ENCODE measurements around the gene SCRN1. TPM values are rescaled to one million over a fixed set of nuclear protein-coding genes. Genes with fewer than 3 reads are reported as not detected.

SCRN1 gene
- total RNA-seq, 2 donors from 2014 or later, result 110 to 112 TPM

DNA sequence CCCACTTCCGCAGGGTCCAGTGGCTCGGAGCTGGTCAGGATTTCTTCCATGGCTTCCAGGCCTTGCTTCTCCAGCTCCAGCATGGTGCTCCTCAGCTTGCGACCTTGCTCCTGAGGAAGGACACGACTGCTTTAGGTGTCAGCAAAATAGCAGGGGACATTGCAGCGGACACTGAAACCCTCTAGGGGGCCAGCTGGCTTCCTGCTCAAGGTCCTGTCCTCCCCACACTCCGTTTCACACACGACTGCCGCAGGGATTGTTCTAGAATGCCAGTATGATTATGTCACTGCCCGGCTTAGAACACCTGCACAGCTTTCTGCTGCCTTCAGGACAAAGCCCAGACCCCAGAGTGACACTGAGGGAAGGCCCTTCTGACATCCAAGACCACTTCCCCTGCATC lies 65.6 kb downstream of the SCRN1 start:
- Mint-ChIP-seq H3K27me3 (ENCODE audit: insufficient read depth) (no peaks in the 10 kb centered on the region), H3K4me1 (no peaks in the 10 kb centered on the region), H3K36me3 (ENCODE audit: low read depth) (peaks cover 68% of the 10 kb centered on the region), H3K4me3 (no peak overlapping the region), H3K27ac (peak overlapping the region; percentile 36), H3K9me3 (no peaks in the 10 kb centered on the region)
- Histone ChIP-seq H3K9me3 (ENCODE audit: control insufficient read depth, low read length) (no peaks in the 10 kb centered on the region), H3K27me3 (ENCODE audit: control insufficient read depth, insufficient read depth, low read length, poor library complexity, severe bottlenecking) (no peaks in the 10 kb centered on the region), H3K4me3 (ENCODE audit: low read length) (no peak overlapping the region), H3K27ac (ENCODE audit: low read depth, low read length) (no peak overlapping the region), H3K9ac (ENCODE audit: extremely low read depth, low read length, poor library complexity, severe bottlenecking) (no peak overlapping the region), H3K4me1 (ENCODE audit: control insufficient read depth, insufficient read depth, low read length) (no peaks in the 10 kb centered on the region), H3K36me3 (ENCODE audit: control insufficient read depth, insufficient read depth, low read length) (peaks cover 70% of the 10 kb centered on the region)
- WGBS, 2 experiments (ENCODE audit: insufficient coverage in 1 of 2, insufficient read length in 1 of 2), result 83 to 90% methylated on average over 8 to 9 of the region's 9 CpGs
- DNase-seq, result peak; percentile 47
- TF ChIP-seq, protein P1, sequence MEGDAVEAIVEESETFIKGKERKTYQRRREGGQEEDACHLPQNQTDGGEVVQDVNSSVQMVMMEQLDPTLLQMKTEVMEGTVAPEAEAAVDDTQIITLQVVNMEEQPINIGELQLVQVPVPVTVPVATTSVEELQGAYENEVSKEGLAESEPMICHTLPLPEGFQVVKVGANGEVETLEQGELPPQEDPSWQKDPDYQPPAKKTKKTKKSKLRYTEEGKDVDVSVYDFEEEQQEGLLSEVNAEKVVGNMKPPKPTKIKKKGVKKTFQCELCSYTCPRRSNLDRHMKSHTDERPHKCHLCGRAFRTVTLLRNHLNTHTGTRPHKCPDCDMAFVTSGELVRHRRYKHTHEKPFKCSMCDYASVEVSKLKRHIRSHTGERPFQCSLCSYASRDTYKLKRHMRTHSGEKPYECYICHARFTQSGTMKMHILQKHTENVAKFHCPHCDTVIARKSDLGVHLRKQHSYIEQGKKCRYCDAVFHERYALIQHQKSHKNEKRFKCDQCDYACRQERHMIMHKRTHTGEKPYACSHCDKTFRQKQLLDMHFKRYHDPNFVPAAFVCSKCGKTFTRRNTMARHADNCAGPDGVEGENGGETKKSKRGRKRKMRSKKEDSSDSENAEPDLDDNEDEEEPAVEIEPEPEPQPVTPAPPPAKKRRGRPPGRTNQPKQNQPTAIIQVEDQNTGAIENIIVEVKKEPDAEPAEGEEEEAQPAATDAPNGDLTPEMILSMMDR (conservative IDR thresholded peaks at IDR 0.05), result peak; percentile 37

DNA sequence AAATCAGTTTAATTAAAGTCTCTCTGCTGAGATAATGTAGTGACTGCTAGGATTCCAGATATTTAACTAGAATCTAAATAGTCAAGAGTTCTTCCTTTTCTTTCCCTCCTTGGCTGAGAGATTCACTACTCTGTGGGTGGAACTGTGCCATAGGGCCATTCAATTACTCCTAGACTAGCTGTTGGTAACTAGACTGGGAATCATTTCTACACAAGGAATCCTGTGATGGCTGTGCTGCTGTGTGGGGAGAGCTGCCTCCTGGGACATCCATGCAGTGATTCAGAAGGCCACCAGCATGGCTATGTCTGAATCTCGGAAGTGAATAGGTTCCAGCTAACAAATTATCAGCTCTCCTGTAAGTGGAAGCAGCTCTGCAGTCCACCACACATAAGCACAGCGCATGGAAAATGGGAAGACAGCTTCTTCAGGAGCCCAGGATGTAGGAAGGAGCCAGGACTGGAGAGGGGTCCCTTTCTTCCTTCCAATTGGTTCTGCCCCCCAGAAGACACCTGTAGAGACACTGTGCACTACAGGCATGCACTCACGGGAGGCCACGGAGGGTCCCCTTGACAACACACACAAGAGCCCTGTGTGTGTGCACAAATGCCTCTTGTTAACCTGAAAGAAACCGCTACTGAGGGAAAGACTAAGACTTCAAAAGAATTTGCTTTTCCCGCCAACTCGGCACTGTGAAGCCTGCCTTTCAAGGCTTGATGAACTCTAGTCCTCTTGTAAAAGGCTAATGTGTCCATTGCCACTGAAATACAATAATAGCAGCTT lies 66.5 kb downstream of the SCRN1 start:
- Histone ChIP-seq H3K27ac (ENCODE audit: low read depth, low read length) (no peak overlapping the region), H3K9me3 (ENCODE audit: control insufficient read depth, low read length) (no peaks in the 10 kb centered on the region), H3K9ac (ENCODE audit: extremely low read depth, low read length, poor library complexity, severe bottlenecking) (no peak overlapping the region), H3K4me1 (ENCODE audit: control insufficient read depth, insufficient read depth, low read length) (no peaks in the 10 kb centered on the region), H3K4me3 (ENCODE audit: low read length) (no peak overlapping the region), H3K36me3 (ENCODE audit: control insufficient read depth, insufficient read depth, low read length) (peaks cover 77% of the 10 kb centered on the region), H3K27me3 (ENCODE audit: control insufficient read depth, insufficient read depth, low read length, poor library complexity, severe bottlenecking) (no peaks in the 10 kb centered on the region)
- no peak overlapping the region for H3K4me3 Mint-ChIP-seq
- no peaks in the 10 kb centered on the region for H3K4me1 Mint-ChIP-seq
- H3K9me3 Mint-ChIP-seq, result no peaks in the 10 kb centered on the region
- TF ChIP-seq, protein P1 (conservative IDR thresholded peaks at IDR 0.05), result no peak
- H3K27ac Mint-ChIP-seq, result peak overlapping the region; percentile 36
- DNase-seq, result no peak
- no peaks in the 10 kb centered on the region for H3K27me3 Mint-ChIP-seq (ENCODE audit: insufficient read depth)
- peaks cover 69% of the 10 kb centered on the region for H3K36me3 Mint-ChIP-seq (ENCODE audit: low read depth)
- 83 to 88% methylated on average over 4 to 7 of the region's 7 CpGs for WGBS, 2 experiments (ENCODE audit: insufficient coverage in 1 of 2, insufficient read length in 1 of 2)

DNA sequence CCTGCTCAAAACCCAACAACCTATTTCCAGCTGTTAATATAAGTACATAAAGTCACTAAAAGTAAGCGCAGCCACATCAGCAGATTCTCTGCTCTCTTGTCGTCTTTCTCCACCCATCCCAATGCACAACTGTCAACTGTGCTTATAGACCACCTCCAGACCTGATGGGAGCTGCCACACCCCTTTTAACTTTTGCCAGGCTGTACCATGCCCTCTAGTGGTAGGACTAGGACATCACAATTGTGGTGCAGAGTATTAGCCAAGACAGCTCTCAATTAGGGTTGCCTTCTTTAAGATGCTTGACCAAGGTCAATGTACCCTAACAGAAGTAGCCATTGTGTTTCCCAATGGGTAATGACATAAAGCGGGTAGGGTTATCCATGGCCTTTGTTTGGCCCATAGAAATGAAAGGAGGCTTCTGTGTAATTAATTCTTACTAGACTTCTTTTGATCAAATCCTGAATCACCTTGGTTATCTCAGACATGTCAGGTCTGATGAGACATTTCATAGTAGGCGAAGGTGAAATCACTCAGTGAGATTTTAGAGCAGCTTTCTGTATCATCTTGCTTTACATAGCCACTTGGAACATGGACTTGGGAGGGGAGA lies 68.1 kb downstream of the SCRN1 start:
- TF ChIP-seq, protein P1 (conservative IDR thresholded peaks at IDR 0.05), result peak; percentile 93
- Histone ChIP-seq H3K27ac (ENCODE audit: low read depth, low read length) (no peak overlapping the region), H3K4me3 (ENCODE audit: low read length) (no peak overlapping the region), H3K9me3 (ENCODE audit: control insufficient read depth, low read length) (no peaks in the 10 kb centered on the region), H3K9ac (ENCODE audit: extremely low read depth, low read length, poor library complexity, severe bottlenecking) (no peak overlapping the region), H3K27me3 (ENCODE audit: control insufficient read depth, insufficient read depth, low read length, poor library complexity, severe bottlenecking) (no peaks in the 10 kb centered on the region), H3K36me3 (ENCODE audit: control insufficient read depth, insufficient read depth, low read length) (peaks cover 68% of the 10 kb centered on the region), H3K4me1 (ENCODE audit: control insufficient read depth, insufficient read depth, low read length) (no peaks in the 10 kb centered on the region)
- Mint-ChIP-seq H3K27me3 (ENCODE audit: insufficient read depth) (no peaks in the 10 kb centered on the region), H3K27ac (no peak overlapping the region), H3K4me3 (no peak overlapping the region), H3K36me3 (ENCODE audit: low read depth) (peaks cover 61% of the 10 kb centered on the region), H3K9me3 (no peaks in the 10 kb centered on the region), H3K4me1 (no peaks in the 10 kb centered on the region)
- WGBS, 2 experiments (ENCODE audit: insufficient coverage in 1 of 2, insufficient read length in 1 of 2), result 65 to 67% methylated on average over 2 to 4 of the region's 4 CpGs
- peak; percentile 87 for DNase-seq

All from endodermal cell (in vitro differentiated cells).